Fibroblast of skin of back (primary cell): ENCODE results near the gene CDHR3. TPM values are rescaled to one million over a fixed set of nuclear protein-coding genes. Genes with fewer than 3 reads are reported as not detected.
"Not testable (repeated sequence)": the region's sequence is repeated elsewhere in the genome, so short reads cannot be mapped to it uniquely, and the experiment has no call there.

Experiments
- DNase-seq: peaks from one replicate; pipeline ENCODE4 v3.0.0-alpha.2; 2013
- polyA plus RNA-seq, 2 experiments: library from polyadenylated mRNA; unstranded; fragments of 120-200 nt; gene quantifications; one replicate each; pipeline ENCODE4 v1.2.1, GENCODE V29; 2013; ENCODE audit not compliant: insufficient read length in 2 of 2

Gene CDHR3, protein sequence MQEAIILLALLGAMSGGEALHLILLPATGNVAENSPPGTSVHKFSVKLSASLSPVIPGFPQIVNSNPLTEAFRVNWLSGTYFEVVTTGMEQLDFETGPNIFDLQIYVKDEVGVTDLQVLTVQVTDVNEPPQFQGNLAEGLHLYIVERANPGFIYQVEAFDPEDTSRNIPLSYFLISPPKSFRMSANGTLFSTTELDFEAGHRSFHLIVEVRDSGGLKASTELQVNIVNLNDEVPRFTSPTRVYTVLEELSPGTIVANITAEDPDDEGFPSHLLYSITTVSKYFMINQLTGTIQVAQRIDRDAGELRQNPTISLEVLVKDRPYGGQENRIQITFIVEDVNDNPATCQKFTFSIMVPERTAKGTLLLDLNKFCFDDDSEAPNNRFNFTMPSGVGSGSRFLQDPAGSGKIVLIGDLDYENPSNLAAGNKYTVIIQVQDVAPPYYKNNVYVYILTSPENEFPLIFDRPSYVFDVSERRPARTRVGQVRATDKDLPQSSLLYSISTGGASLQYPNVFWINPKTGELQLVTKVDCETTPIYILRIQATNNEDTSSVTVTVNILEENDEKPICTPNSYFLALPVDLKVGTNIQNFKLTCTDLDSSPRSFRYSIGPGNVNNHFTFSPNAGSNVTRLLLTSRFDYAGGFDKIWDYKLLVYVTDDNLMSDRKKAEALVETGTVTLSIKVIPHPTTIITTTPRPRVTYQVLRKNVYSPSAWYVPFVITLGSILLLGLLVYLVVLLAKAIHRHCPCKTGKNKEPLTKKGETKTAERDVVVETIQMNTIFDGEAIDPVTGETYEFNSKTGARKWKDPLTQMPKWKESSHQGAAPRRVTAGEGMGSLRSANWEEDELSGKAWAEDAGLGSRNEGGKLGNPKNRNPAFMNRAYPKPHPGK
- polyA plus RNA-seq (2013, experiment 1 of 2; ENCODE audit: insufficient read length), result 0.60 TPM
- 0.61 TPM for polyA plus RNA-seq (2013, experiment 2 of 2; ENCODE audit: insufficient read length)

DNA sequence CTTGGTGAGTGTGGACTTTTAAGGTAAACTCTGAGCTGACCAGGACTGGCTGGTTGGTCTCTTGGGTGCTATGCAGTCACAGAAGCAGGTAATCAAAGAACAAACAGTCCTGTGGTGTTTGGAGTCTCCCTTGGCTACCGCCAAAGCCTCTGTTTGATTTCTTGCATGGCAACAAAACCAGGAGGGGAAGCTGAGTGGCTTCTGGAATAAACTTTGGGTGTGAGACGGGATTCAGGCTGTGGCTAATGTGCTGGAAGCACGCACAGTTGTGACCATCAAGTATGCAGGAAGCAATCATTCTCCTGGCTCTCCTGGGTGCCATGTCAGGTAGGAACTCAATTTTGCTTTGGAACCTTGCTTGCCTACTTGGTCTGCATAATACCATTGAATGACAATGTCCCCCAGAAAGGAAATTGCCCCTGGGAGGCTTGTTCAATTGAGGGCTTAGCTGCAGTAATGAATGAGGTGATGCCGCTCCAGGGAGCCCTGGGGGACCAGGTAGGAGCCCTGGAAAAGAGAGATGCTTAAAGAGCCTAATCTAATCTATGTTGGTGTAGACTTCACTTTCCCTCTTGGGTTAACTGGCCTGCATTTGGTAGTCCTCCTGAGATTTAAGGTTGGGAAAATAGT, at the start of gene CDHR3:
Gene CDHR3, plus strand, starts transcription at position 227 of the 630 bp plus-strand sequence. Its CDS starts 55 bp downstream, at position 282.
- DNase-seq, result no peak

DNA sequence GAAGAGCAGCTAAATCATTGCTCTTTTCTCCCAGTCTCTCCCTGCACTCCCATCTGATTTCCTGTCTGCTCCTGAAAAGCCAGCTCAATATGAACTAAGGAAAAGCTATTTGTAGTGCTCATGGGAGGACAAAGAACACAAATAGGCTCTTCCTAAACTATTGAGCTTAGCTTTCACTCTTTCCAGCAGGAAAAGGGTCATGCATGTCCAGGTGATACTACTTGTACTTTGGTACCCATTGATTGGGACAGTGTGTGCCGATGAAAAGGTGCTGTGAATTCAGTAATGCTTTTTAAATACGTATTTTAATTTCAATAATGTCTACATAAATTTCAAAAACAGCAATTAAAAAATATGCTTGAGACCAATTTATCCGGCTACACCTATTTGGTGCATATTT, 49.1 kb upstream of the CDHR3 start:
- no peak for DNase-seq

GRCh38 chr7:105916603-105917002, 46.5 kb upstream of the CDHR3 start:
- peak; percentile 9 for DNase-seq

DNA sequence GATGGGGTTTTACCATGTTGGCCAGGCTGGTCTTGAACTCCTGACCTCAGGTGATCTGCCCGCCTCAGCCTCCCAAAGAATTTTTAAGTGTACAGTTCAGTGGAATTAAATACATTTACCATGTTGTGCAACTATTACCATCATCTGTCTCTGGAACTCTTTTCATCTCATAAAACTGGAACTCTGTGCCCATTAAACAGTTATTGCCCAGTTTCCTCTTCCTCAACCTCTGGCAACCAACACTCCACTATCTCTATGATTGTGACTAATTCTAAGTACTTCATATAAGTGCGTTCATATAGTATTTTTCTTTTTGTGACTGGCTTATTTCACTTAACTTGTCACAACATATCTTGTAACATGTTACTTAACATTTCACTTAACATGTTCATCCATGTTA, 45.4 kb upstream of the CDHR3 start:
- no peak for DNase-seq

DNA sequence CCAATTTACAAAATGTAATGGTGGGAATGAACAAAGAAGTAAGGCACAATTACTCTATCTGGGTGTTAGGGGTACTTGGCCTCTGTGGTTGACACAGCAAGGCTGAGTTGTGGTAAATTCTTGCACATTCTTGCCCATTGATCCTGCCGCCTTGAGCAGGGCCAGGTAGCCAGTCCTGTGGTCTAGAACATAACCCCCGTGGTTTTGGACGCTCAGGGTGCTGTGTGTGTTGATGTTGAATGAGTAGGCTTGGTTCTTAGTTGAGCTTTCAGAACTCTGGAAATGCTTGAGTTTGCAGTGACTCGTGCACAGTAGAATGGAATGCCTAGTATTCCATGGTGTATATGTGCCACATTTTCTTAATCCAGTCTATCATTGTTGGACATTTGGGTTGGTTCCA, 42.3 kb upstream of the CDHR3 start:
- peak; percentile 17 for DNase-seq

DNA sequence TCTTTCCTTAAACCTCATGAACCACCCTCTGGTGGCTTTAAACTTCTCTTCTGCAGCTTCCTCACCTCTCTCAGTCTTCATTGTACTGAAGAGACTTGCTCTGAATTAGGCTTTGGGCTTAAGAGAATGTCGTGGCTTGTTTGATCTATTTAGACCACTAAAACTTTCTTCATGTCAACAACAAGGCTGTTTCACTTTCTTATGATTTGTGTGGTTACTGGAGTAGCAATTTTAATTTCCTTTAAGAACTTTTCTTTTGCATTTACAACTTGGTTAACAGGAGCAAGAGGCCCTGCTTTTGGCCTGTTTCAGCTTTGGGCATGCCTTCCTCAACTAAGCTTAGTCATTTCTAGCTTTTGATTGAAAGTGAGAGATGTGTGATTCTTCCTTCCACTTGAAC, 38.1 kb upstream of the CDHR3 start:
- no peak for DNase-seq

GRCh38 chr7:105926131-105926530, 36.9 kb upstream of the CDHR3 start:
- DNase-seq, result no peak

DNA sequence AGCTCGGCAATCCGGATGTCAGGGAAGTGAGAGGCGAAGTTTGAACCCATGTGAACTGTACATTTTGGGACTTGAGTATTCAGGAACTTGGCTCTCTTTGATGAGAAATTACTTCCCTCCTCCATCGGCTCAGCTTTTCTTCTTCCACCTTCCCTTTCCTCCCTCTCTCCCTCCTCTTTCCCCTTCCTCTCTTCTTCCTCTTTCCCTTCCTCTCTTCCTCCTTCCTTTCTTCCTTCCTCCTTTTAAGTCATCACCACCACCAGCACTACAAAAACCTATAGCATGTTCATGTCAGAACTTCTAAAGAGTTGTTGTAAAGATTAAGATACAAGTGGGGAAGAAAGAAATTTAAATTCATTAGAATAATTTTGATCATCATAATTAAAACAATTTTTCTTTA, 31.9 kb upstream of the CDHR3 start:
- no peak for DNase-seq

DNA sequence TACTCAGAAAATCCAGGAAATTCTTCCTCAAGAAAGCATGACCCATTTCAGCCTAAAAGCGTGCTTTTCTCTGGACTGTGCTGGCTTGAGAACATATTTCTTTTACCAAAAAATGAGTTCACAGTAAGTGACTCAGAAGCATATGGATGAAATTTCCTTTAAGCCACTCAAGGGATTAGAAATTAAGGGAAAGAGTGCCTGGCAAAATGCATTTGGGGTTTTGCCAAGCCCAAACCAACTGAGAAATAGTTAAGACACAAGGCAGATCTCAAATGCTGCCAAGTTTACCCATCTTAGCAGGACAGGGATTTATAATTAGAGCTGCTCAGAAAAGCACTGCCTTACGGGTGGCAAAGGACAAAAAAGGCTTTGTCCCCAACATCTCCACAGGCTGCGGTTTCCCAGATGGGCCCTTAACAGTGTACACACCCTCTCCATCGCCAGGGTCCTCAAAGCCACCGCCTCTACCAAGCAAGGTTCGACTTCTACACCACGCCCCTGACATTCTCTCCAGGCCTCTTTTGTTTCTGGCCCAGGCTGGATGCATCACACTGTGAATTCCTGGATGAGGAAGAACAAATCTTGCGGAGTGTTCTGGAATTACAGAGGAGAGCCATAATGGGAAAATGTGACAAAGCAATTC, 30.1 kb upstream of the CDHR3 start:
- peak; percentile 93 for DNase-seq

- peak; percentile 22 for DNase-seq
These were observed 28.4 kb upstream of the CDHR3 start for GRCh38 chr7:105934572-105935185.

GRCh38 chr7:105935250-105935649, 27.8 kb upstream of the CDHR3 start:
- DNase-seq, result no peak

- DNase-seq, result no peak
These were observed 25.7 kb upstream of the CDHR3 start for GRCh38 chr7:105937411-105937810.

DNA sequence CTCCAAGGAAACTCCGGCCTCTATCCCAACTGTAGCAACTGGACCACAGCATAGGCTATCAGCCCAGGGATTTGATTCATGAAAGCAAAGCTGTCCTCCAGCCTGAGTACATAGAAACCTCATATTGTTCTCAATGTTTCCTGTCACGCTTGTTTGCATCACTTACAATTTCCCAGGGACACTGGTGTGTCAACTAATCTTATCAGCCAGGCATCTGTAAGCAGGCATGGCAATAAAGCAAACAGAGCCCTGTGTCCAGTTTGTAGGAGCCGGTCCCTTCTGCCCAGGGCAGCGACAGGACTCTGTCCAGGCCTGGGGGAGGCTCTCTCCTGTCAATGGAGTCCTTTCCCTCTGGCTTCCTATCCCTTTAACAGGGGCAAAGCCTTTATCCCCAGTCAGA, 23.0 kb upstream of the CDHR3 start:
- DNase-seq, result no peak

GRCh38 chr7:105941596-105941995, 21.5 kb upstream of the CDHR3 start:
- no peak for DNase-seq

DNA sequence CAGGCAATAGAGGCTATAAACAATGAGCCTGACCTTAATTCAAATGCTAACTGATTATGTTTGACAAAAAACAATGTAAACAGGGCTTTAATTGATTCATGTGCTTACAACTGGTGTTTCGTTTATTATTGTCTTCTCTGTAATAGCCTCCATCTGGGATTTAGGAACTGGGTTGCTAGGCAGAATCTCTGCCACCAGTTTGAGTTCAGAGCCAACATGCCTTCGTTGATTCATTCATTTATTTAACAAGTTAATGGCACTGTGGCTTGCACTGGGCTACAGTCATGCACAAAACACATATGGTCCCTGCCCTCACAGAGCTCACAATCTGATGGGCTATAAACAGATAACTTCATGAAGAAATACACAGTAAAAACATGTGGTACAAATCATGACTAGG, 19.6 kb upstream of the CDHR3 start:
- DNase-seq, result no peak

DNA sequence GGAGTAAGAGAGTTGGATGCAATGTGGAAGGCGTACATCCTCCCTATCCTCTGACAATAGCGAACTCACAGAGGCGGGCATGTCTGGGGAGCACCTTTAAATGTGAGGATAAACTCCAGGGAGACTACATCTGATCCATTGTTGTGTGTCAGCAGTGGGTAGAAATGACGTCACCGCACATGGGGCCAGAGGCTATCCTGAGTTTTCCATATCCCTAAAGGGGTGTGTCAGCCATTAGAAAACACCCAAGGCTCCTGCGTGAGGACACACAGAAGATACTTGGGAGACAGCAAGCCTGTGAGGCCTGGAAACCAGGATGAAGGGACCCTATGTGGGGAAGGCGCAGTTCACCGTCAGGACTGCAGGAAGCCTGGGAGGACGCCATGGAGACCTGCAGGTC, 17.2 kb upstream of the CDHR3 start:
- DNase-seq, result no peak

DNA sequence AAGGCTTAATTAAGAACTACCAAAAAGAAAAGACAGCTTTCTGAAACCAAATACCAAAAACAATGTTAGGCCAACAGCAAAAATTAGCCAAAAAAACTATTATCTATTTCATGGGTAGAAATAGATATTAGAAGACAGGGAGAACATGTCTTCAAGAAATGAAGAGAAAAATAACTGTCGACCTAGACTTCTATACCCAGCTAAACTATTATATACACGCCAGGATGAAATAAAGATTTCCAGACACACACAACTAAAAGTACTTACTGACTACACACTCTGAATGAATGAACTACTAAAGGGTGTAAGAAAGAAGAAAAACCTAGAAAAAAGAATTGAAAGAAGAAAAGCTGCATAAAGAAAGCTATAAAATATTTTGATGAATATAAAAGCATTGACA, 11.5 kb upstream of the CDHR3 start:
- no peak for DNase-seq

DNA sequence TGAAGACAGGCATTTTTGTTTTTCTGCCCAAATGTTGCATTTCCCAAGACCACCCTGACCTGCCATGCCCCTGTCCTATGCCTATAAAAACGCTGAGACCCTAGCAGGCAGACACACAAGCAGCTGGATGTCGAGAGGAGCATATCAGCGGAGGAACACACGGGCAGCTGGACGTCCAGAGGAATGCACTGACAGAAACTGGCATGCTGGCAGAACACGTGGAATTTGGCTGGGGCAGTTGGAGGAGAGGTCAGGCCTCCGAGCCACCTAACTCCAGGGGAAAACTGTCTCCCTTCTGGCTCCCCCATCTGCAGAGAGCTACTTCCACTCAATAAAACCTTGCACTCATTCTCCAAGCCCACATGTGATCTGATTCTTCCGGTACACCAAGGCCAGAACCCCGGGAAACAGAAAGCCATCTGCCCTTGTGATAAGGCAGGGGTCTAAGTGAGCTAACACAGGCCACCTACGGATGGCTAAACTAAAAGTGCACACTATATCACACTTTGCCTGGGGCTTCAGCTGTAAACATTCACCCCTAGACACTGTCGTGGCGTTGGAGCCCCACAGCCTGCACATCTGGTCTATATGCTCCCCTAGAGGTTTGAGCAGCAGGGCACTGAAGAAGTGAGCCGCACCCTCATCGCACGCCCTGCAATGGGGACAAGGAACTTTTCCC, 10.0 kb upstream of the CDHR3 start:
- DNase-seq, result no peak

DNA sequence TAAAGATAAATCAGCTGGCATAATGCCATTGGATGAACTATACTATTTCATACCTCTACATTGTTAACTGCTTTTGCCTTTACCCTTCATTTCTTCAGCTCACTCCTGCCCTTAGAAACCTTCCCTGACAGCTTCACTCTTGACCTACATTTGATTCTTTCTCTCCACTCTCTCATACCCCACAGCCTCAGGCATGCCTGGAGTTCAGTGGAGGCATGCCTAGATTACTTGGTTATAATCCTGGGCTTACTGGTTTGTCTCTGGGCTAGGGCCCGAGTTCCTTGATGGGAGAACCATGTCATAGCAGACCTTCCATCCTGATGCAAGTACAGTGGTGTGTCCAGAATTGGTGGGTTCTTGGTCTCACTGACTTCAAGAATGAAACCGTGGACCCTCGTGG, 8.4 kb upstream of the CDHR3 start:
- DNase-seq, result no peak

GRCh38 chr7:105955651-105956466, 7.2 kb upstream of the CDHR3 start:
- not testable (repeated sequence) for DNase-seq

- no peak for DNase-seq
These were observed 5.1 kb upstream of the CDHR3 start for GRCh38 chr7:105958012-105958411.
